CD14-positive monocyte (primary cell): ENCODE measurements around the gene EPN3. TPM values are rescaled to one million over a fixed set of nuclear protein-coding genes. Genes with fewer than 3 reads are reported as not detected.

Source experiments
- DNase-seq, 3 donors: peaks; one replicate each; pipeline ENCODE4 v3.0.0-alpha.2; 2011 to 2022
- H2AFZ ChIP-seq: 2 replicates; pipeline ENCODE4 v1.6.0; 2012; ENCODE audit warnings: mild to moderate bottlenecking, low read depth, low read length, inconsistent platforms; ENCODE audit not compliant: insufficient read depth, poor library complexity, severe bottlenecking
- H3K27ac ChIP-seq, 2 donors: 1 replicate in 1 of 2; 2 replicates in 1 of 2; pipeline ENCODE4 v1.5.1; 2012 to 2013; ENCODE audit warnings: low read length in 2 of 2, control low read depth in 1 of 2, inconsistent platforms in 1 of 2, low read depth in 1 of 2, mild to moderate bottlenecking in 1 of 2
- H3K27me3 ChIP-seq, 2 donors: one replicate each; pipeline versions ENCODE4 v1.6.0 to v1.6.1; 2011 to 2013; ENCODE audit warnings: low read length in 2 of 2; ENCODE audit not compliant: control insufficient read depth in 2 of 2, insufficient read depth in 2 of 2
- H3K36me3 ChIP-seq, 2 donors: replicated peaks in 1 of 2; 1 replicate in 1 of 2; 2 replicates in 1 of 2; pipeline versions ENCODE4 v1.5.1 to v1.6.1; 2012 to 2013; ENCODE audit warnings: low read length in 2 of 2, control low read depth in 1 of 2, inconsistent platforms in 1 of 2, mild to moderate bottlenecking in 1 of 2; ENCODE audit not compliant: insufficient read depth in 2 of 2, control insufficient read depth in 1 of 2
- H3K4me1 ChIP-seq, 2 donors: 1 replicate in 1 of 2; 2 replicates in 1 of 2; pipeline versions ENCODE4 v1.5.1 to v1.6.1; 2012 to 2013; ENCODE audit warnings: low read length in 2 of 2, control low read depth in 1 of 2, inconsistent platforms in 1 of 2, mild to moderate bottlenecking in 1 of 2, moderate library complexity in 1 of 2; ENCODE audit not compliant: insufficient read depth in 2 of 2, control insufficient read depth in 1 of 2
- H3K4me2 ChIP-seq: replicated peaks from 2 replicates; pipeline ENCODE3; 2012; ENCODE audit warnings: low read length, moderate library complexity, mild to moderate bottlenecking; ENCODE audit not compliant: poor library complexity, severe bottlenecking; ENCODE audit errors: extremely low read depth
- H3K4me3 ChIP-seq, 3 experiments: fragments of 200-600 bp in 1 of 3; sonication (generic) in 1 of 3; replicated peaks in 1 of 3; 1 replicate in 2 of 3; 2 replicates in 1 of 3; pipeline ENCODE4 v1.5.1; 2011 to 2013; ENCODE audit warnings: low read length in 3 of 3, mild to moderate bottlenecking in 3 of 3, control low read depth in 2 of 3, low read depth in 2 of 3, inconsistent platforms in 1 of 3, moderate library complexity in 1 of 3
- H3K79me2 ChIP-seq: 2 replicates; pipeline ENCODE4 v1.6.0; 2012; ENCODE audit warnings: mild to moderate bottlenecking, control low read depth, inconsistent platforms, low read length, moderate library complexity; ENCODE audit not compliant: insufficient read depth
- H3K9ac ChIP-seq: 2 replicates; pipeline ENCODE4 v1.6.0; 2017; ENCODE audit warnings: low read length, mild to moderate bottlenecking; ENCODE audit not compliant: insufficient read depth, poor library complexity, severe bottlenecking
- H3K9me3 ChIP-seq, 2 donors: replicated peaks in 1 of 2; 1 replicate in 1 of 2; 2 replicates in 1 of 2; pipeline versions ENCODE4 v1.5.1 to v1.6.1; 2012 to 2013; ENCODE audit warnings: low read length in 2 of 2, control low read depth in 1 of 2; ENCODE audit not compliant: control insufficient read depth in 1 of 2, insufficient read depth in 1 of 2
- H4K20me1 ChIP-seq: 2 replicates; pipeline ENCODE4 v1.6.0; 2012; ENCODE audit warnings: mild to moderate bottlenecking, low read length, control low read depth, moderate library complexity; ENCODE audit not compliant: insufficient read depth
- H3K27ac Mint-ChIP-seq, 7 donors: one replicate each; pipeline ENCODE4 v1.8.0; 2020; ENCODE audit warnings: mild to moderate bottlenecking in 7 of 7, mixed read lengths in 7 of 7, moderate library complexity in 6 of 7, inconsistent platforms in 2 of 7
- H3K27me3 Mint-ChIP-seq, 3 donors: one replicate each; pipeline ENCODE4 v1.8.0; 2021 to 2022; ENCODE audit warnings: low read depth in 3 of 3, mild to moderate bottlenecking in 3 of 3, mixed read lengths in 3 of 3, moderate library complexity in 3 of 3, inconsistent platforms in 1 of 3
- H3K36me3 Mint-ChIP-seq, 2 donors: one replicate each; pipeline ENCODE4 v1.8.0; 2020; ENCODE audit warnings: mixed read lengths in 2 of 2, inconsistent platforms in 1 of 2, mild to moderate bottlenecking in 1 of 2
- H3K4me1 Mint-ChIP-seq: one replicate; pipeline ENCODE4 v1.8.0; 2020; ENCODE audit warnings: mild to moderate bottlenecking, mixed read lengths
- H3K4me3 Mint-ChIP-seq, 2 donors: one replicate each; pipeline ENCODE4 v1.8.0; 2020; ENCODE audit warnings: mild to moderate bottlenecking in 2 of 2, mixed read lengths in 2 of 2, moderate library complexity in 1 of 2
- H3K9me3 Mint-ChIP-seq, 7 donors: one replicate each; pipeline ENCODE4 v1.8.0; 2020 to 2022; ENCODE audit warnings: mixed read lengths in 7 of 7, mild to moderate bottlenecking in 6 of 7, moderate library complexity in 6 of 7, inconsistent platforms in 2 of 7
- WGBS: methylation state at CpG from one replicate; pipeline ENCODE4 v1.1.5; 2013; ENCODE audit warnings: missing lambda C conversion rate; ENCODE audit not compliant: insufficient coverage; 5-methylcytosine and 5-hydroxymethylcytosine counted together
- intact Hi-C, 2 donors: fragments of 100-400 bp; cut with micrococcal nuclease; formaldehyde crosslinking; loops; one replicate each; pipeline versions ENCODE4 v1.15.0 to v1.15.1; 2023
- polyA plus RNA-seq, 3 donors: library from polyadenylated mRNA; depleted of rRNA in 1 of 3; unstranded in 2 of 3; stranded (reverse) in 1 of 3; fragments of 300-500 nt in 2 of 3; fragments of >200 nt in 1 of 3; fragmentation: Illumina TruSeq in 2 of 3; gene quantifications; 1 replicate in 2 of 3; 2 replicates in 1 of 3; pipeline ENCODE4 v1.2.3, GENCODE V29; 2012 to 2021
- TF ChIP-seq, protein P1 (sequence below): fragments of 200-600 bp; IDR thresholded peaks from one replicate; pipeline ENCODE4 v1.8.0; 2022; ENCODE audit warnings: antibody characterized with exemption, mild to moderate bottlenecking

EPN3 gene
- polyA plus RNA-seq, 3 donors, result not detected

DNA sequence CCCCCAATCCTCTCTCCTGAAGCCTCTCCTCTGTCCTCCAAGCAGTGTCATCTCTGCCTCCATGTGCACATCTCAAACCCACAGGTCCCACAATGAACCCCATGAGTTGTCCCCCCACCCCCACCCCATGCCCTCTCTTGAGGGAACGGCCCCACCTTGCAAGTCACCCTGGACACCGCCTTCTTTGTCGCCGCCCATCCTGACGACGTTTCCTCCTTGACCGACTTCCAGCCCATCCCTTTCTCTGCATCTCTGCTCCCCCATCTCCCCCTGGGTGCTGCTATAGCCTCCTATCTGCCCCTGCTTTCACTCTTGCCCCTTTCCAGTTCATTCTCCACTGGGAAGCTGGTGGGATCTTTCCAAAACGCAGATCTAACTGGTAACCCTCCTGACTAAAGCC lies 12.8 kb downstream of the EPN3 start:
- H3K27ac Mint-ChIP-seq, result peak overlapping the region in 1 of 7 donors; percentile 26
- Histone ChIP-seq H3K9ac (no peak overlapping the region), H3K4me2 (no peak overlapping the region), H3K27me3 (no peaks in the 10 kb centered on the region), H3K36me3 (peaks cover 0 to 1% of the 10 kb centered on the region in 2 donors), H3K79me2 (no peaks in the 10 kb centered on the region), H4K20me1 (no peaks in the 10 kb centered on the region), H2AFZ (no peak overlapping the region), H3K4me3 (no peak overlapping the region), H3K9me3 (no peaks in the 10 kb centered on the region), H3K27ac (no peak overlapping the region), H3K4me1 (peaks cover 28 to 40% of the 10 kb centered on the region in 2 donors)
- H3K27me3 Mint-ChIP-seq, result peaks cover 11 to 21% (median 16%) of the 10 kb centered on the region in 3 donors
- H3K36me3 Mint-ChIP-seq, result peaks cover 0 to 6% of the 10 kb centered on the region in 2 donors
- no peaks in the 10 kb centered on the region for H3K9me3 Mint-ChIP-seq
- peak overlapping the region; percentile 27 to 68 for H3K4me3 Mint-ChIP-seq
- TF ChIP-seq, protein P1, sequence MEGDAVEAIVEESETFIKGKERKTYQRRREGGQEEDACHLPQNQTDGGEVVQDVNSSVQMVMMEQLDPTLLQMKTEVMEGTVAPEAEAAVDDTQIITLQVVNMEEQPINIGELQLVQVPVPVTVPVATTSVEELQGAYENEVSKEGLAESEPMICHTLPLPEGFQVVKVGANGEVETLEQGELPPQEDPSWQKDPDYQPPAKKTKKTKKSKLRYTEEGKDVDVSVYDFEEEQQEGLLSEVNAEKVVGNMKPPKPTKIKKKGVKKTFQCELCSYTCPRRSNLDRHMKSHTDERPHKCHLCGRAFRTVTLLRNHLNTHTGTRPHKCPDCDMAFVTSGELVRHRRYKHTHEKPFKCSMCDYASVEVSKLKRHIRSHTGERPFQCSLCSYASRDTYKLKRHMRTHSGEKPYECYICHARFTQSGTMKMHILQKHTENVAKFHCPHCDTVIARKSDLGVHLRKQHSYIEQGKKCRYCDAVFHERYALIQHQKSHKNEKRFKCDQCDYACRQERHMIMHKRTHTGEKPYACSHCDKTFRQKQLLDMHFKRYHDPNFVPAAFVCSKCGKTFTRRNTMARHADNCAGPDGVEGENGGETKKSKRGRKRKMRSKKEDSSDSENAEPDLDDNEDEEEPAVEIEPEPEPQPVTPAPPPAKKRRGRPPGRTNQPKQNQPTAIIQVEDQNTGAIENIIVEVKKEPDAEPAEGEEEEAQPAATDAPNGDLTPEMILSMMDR, result no peak
- DNase-seq, result no peak
- intact Hi-C loops, result loop anchor here (5.0 to 10.0 kb wide), 5 partner anchors 61 to 299 kb away; partner anchors contain the start of gene ANKRD40 (in 2 of the 2)
- WGBS, result 40% methylated on average over 8 of the region's 8 CpGs
- peaks cover 36% of the 10 kb centered on the region for H3K4me1 Mint-ChIP-seq

DNA sequence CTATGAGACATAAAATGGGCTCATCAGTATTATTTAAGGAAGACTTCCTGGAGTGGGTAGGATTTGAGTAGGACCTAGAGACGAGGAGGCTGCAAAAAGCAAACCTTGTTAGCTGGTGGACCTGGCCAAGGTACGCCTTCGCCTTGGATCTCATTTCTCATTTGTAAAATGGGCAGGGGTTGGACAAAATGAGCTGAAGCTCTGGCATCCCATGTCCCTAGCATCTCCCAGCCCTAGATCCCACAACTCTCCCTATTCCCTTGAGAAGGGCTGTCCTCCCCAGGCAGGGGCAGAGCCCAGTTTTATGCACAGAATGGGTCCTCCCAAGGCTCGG lies 14.1 kb downstream of the EPN3 start:
- Mint-ChIP-seq H3K27ac (peak overlapping the region in 1 of 7 donors; percentile 73), H3K9me3 (no peaks in the 10 kb centered on the region), H3K4me3 (peak overlapping the region; percentile 58 to 65), H3K36me3 (peaks cover 0 to 7% of the 10 kb centered on the region in 2 donors), H3K27me3 (peaks cover 10 to 15% (median 14%) of the 10 kb centered on the region in 3 donors), H3K4me1 (peaks cover 29% of the 10 kb centered on the region)
- Histone ChIP-seq H3K4me1 (peaks cover 23 to 33% of the 10 kb centered on the region in 2 donors), H4K20me1 (no peaks in the 10 kb centered on the region), H3K36me3 (peaks cover 0 to 8% of the 10 kb centered on the region in 2 donors), H3K9ac (peak overlapping the region; percentile 80), H3K79me2 (no peaks in the 10 kb centered on the region), H3K27me3 (no peaks in the 10 kb centered on the region), H2AFZ (peak overlapping the region; percentile 91), H3K4me3 (peak overlapping the region in 1 of 3 experiments; percentile 81), H3K4me2 (peak overlapping the region; percentile 82), H3K9me3 (no peaks in the 10 kb centered on the region), H3K27ac (no peak overlapping the region)
- 0% methylated on average over 1 of the region's 4 CpGs for WGBS
- TF ChIP-seq, protein P1, result no peak
- intact Hi-C loops, result loop anchor here (2.0 to 10.0 kb wide), 6 partner anchors 62 to 298 kb away; partner anchors contain the start of gene ANKRD40 (in 2 of the 2)
- no peak for DNase-seq
